Mesothelial cell of epicardium (in vitro differentiated cells): ENCODE data around the gene ZNRF3. TPM values are rescaled to one million over a fixed set of nuclear protein-coding genes. Genes with fewer than 3 reads are reported as not detected.

Source experiments
- DNase-seq, 2 experiments: peaks; one replicate each; pipeline ENCODE4 v3.0.0; 2021; ENCODE audit warnings: low spot score in 2 of 2; ENCODE audit not compliant: unreplicated experiment in 2 of 2
- H3K27ac Mint-ChIP-seq: 2 replicates; pipeline ENCODE4 v1.8.0; 2021; ENCODE audit warnings: mixed read lengths
- H3K27me3 Mint-ChIP-seq: 2 replicates; pipeline ENCODE4 v1.8.0; 2021; ENCODE audit warnings: low read depth, mixed read lengths
- H3K36me3 Mint-ChIP-seq: 2 replicates; pipeline ENCODE4 v1.8.0; 2021; ENCODE audit warnings: mixed read lengths
- H3K4me1 Mint-ChIP-seq: 2 replicates; pipeline ENCODE4 v1.8.0; 2021; ENCODE audit warnings: mixed read lengths
- H3K4me3 Mint-ChIP-seq: 2 replicates; pipeline ENCODE4 v1.8.0; 2021; ENCODE audit warnings: mild to moderate bottlenecking, moderate library complexity, mixed read lengths
- H3K9me3 Mint-ChIP-seq: 2 replicates; pipeline ENCODE4 v1.8.0; 2021; ENCODE audit warnings: mixed read lengths
- total RNA-seq: library from RNA; stranded (reverse); gene quantifications from 3 replicates; pipeline ENCODE4 v1.2.1, GENCODE V29; 2021
- TF ChIP-seq, protein P1 (sequence below): fragments of 200-600 bp; sonication (generic); IDR thresholded peaks from one replicate; pipeline ENCODE4 v1.5.0; 2021; ENCODE audit warnings: antibody characterized with exemption; ENCODE audit not compliant: unreplicated experiment

Gene ZNRF3
- total RNA-seq, 1 donor from 2014 or later: 37.3 TPM

DNA sequence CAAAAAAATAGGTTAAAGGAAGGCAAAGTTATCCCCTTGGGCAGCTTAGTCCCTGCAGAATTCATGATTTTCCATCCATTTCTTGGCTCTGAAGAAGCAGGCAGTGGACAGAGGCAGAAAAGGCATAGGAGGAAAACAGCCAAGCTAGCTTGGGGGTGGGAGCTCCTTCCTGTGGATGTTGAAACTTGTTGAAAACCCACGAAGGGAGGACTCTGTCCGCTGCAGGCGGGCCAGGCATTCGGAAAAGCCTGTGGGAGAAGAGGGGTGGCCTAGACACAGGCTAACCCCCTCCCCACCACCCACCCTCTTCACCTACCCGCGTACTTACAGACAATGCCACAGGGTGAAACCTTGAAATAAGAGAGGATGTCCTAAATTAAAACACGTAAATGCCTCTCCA lies 106.1 kb downstream of the ZNRF3 start:
- peaks cover 52% of the 10 kb centered on the region for H3K36me3 Mint-ChIP-seq
- peaks cover 10% of the 10 kb centered on the region for H3K9me3 Mint-ChIP-seq
- H3K4me3 Mint-ChIP-seq: no peak overlapping the region
- peak overlapping the region; percentile 93 for H3K27ac Mint-ChIP-seq
- H3K27me3 Mint-ChIP-seq: no peaks in the 10 kb centered on the region
- no peak for DNase-seq
- TF ChIP-seq, protein P1, sequence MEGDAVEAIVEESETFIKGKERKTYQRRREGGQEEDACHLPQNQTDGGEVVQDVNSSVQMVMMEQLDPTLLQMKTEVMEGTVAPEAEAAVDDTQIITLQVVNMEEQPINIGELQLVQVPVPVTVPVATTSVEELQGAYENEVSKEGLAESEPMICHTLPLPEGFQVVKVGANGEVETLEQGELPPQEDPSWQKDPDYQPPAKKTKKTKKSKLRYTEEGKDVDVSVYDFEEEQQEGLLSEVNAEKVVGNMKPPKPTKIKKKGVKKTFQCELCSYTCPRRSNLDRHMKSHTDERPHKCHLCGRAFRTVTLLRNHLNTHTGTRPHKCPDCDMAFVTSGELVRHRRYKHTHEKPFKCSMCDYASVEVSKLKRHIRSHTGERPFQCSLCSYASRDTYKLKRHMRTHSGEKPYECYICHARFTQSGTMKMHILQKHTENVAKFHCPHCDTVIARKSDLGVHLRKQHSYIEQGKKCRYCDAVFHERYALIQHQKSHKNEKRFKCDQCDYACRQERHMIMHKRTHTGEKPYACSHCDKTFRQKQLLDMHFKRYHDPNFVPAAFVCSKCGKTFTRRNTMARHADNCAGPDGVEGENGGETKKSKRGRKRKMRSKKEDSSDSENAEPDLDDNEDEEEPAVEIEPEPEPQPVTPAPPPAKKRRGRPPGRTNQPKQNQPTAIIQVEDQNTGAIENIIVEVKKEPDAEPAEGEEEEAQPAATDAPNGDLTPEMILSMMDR: no peak
- H3K4me1 Mint-ChIP-seq: peaks cover 49% of the 10 kb centered on the region

DNA sequence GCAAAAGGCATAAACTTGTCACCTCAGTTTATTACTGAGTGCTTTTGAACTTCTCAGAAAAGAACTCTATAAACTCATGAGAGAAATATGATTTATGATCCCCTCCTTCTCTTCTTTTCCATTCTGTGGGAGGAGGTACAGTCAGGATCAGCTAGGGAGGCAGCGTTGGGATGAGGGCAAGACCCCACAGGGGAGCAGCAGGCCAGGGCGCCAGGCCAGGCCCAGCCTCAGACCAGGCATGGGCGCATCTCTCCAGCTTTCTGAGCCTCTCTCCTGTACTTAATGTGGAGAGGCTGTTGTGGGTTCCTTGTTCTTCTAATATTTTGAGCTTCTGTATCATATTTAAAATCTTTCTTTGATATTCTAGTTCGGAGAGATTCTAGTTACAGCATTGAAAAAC lies 106.5 kb downstream of the ZNRF3 start:
- peak overlapping the region; percentile 93 for H3K27ac Mint-ChIP-seq
- H3K4me3 Mint-ChIP-seq: no peak overlapping the region
- H3K36me3 Mint-ChIP-seq: peaks cover 56% of the 10 kb centered on the region
- TF ChIP-seq, protein P1: no peak
- peaks cover 10% of the 10 kb centered on the region for H3K9me3 Mint-ChIP-seq
- no peak for DNase-seq
- peaks cover 48% of the 10 kb centered on the region for H3K4me1 Mint-ChIP-seq
- H3K27me3 Mint-ChIP-seq: no peaks in the 10 kb centered on the region

DNA sequence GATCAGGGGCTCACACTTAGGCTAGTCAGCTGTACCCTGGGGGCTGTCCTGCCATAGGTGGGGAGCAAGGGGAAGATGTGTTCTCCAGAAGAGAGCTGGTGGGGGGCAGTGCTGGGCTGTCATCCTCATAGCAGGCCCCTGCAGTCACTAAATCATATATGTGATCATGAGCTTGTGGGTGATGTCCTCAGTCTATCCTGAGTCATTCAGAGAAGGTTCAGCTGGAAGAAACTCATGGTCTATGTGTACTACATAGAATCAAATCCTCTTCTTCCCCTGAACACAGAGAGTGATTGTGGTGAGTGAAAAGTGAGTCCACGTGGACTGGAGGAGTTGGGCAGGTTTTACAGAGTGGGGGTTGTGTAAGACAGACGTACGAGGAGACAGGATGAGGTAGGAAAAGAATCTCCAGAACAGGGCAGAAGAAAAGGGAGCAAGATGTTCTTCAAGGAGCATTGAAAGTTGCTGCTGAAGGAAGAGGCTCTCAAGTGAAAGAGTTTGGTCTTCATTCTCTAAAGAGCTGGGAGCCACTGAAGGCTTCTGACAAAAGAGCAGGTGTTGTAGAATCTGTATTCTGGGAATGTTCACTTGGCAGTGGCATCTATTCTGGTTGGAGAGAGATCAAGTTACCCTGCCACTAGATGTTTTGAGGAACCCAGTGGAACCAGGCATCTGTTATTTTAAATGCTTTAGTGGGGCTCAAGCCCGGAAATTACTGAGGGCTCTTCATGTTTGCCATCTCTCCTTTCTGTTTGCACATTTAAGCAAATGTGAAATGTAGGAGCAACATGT lies 109.4 kb downstream of the ZNRF3 start:
- Mint-ChIP-seq H3K27me3 (no peaks in the 10 kb centered on the region), H3K4me3 (no peak overlapping the region), H3K27ac (peak overlapping the region; percentile 3), H3K36me3 (peaks cover 41% of the 10 kb centered on the region), H3K4me1 (peaks cover 31% of the 10 kb centered on the region), H3K9me3 (no peaks in the 10 kb centered on the region)
- TF ChIP-seq, protein P1: no peak
- DNase-seq: no peak

DNA sequence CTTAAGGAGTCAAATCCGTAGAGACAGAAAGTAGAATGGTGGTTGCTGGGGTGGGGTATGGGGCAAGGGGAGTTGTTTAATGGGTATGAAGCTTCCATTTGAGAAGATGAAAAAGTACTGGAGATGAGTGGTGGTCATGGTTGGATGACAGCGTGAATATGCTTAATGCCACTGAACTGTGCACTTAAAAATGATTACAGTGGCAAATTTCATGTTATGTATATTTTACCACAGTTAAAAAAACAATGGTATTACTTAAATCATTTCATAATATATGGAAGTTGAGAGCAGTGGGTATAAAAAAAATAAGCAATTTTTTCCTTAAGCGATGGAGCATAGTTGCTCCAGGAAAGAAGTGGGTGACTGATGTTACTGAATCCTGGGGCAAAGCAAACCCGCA lies 111.2 kb downstream of the ZNRF3 start:
- Mint-ChIP-seq H3K36me3 (peaks cover 33% of the 10 kb centered on the region), H3K27ac (no peak overlapping the region), H3K4me3 (no peak overlapping the region), H3K27me3 (no peaks in the 10 kb centered on the region), H3K9me3 (no peaks in the 10 kb centered on the region), H3K4me1 (peaks cover 25% of the 10 kb centered on the region)
- no peak for DNase-seq
- TF ChIP-seq, protein P1: no peak

DNA sequence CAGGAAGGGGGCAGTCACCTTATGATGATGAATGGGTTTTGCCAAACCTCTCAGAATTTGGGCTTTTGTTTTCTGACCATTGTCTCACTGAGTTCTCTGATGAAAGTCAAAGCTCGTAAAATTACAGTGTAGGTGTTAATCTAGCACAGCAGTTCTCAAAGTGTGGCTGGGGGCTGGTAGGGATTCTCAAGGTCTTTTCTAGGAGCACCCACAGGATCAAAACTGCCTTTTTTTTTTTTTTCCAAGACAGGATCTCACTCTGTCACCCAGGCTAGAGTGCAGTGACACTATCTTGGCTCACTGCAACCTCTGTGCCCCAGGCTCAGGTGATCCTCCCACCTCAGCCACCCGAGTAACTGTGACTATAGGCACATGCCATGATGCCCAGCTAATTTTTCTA lies 112.2 kb downstream of the ZNRF3 start:
- peaks cover 31% of the 10 kb centered on the region for H3K36me3 Mint-ChIP-seq
- H3K4me1 Mint-ChIP-seq: peaks cover 25% of the 10 kb centered on the region
- no peaks in the 10 kb centered on the region for H3K9me3 Mint-ChIP-seq
- H3K27me3 Mint-ChIP-seq: no peaks in the 10 kb centered on the region
- H3K4me3 Mint-ChIP-seq: no peak overlapping the region
- no peak for DNase-seq
- no peak overlapping the region for H3K27ac Mint-ChIP-seq
- TF ChIP-seq, protein P1: no peak
